Fibroblast of skin of back (primary cell): ENCODE results near the gene BBS7. TPM values are rescaled to one million over a fixed set of nuclear protein-coding genes. Genes with fewer than 3 reads are reported as not detected.
A peak's percentile ranks its signal among the peaks of the same experiment; 100 is the strongest.

Experiments
- DNase-seq: peaks from one replicate; pipeline ENCODE4 v3.0.0-alpha.2; 2013
- polyA plus RNA-seq, 2 experiments: library from polyadenylated mRNA; unstranded; fragments of 120-200 nt; gene quantifications; one replicate each; pipeline ENCODE4 v1.2.1, GENCODE V29; 2013; ENCODE audit not compliant: insufficient read length in 2 of 2

BBS7 gene
- 19.3 TPM for polyA plus RNA-seq (2013, experiment 1 of 2; ENCODE audit: insufficient read length)
- polyA plus RNA-seq (2013, experiment 2 of 2; ENCODE audit: insufficient read length), result 19.0 TPM

GRCh38 chr4:121869841-121870822 is at the start of gene BBS7:
Gene BBS7 (minus strand): TSS chr4:121870474. CDS start chr4:121870313, 161 bp downstream.
- peak; percentile 97 for DNase-seq

- DNase-seq, result peak; percentile 23
Observed at GRCh38 chr4:121913667-121914066, 43.4 kb upstream of the BBS7 start.

- DNase-seq, result no peak
Observed at GRCh38 chr4:121908346-121908745, 38.1 kb upstream of the BBS7 start.

- peak; percentile 52 for DNase-seq
Observed at GRCh38 chr4:121900132-121900983, 30.1 kb upstream of the BBS7 start.

GRCh38 chr4:121898150-121898549 is 27.9 kb upstream of the BBS7 start:
- no peak for DNase-seq

GRCh38 chr4:121888134-121888533 is 17.9 kb upstream of the BBS7 start:
- DNase-seq, result no peak

- no peak for DNase-seq
Observed at GRCh38 chr4:121885115-121885514, 14.8 kb upstream of the BBS7 start.

- no peak for DNase-seq
Observed at GRCh38 chr4:121881158-121881557, 10.9 kb upstream of the BBS7 start.

GRCh38 chr4:121879135-121879534 is 8.9 kb upstream of the BBS7 start:
- DNase-seq, result no peak

GRCh38 chr4:121877041-121877773 is 6.9 kb upstream of the BBS7 start:
- peak; percentile 42 for DNase-seq

- DNase-seq, result no peak
Observed at GRCh38 chr4:121876070-121876469, 5.8 kb upstream of the BBS7 start.

- peak; percentile 29 for DNase-seq
Observed at GRCh38 chr4:121875652-121876051, 5.4 kb upstream of the BBS7 start.

GRCh38 chr4:121873604-121874003 is 3.3 kb upstream of the BBS7 start:
- no peak for DNase-seq

GRCh38 chr4:121863799-121864198 is 6.5 kb downstream of the BBS7 start:
- no peak for DNase-seq

GRCh38 chr4:121861426-121861825 is 8.8 kb downstream of the BBS7 start:
- DNase-seq, result no peak

GRCh38 chr4:121860121-121860520 is 10.2 kb downstream of the BBS7 start:
- no peak for DNase-seq

- no peak for DNase-seq
Observed at GRCh38 chr4:121851354-121851753, 18.9 kb downstream of the BBS7 start.

GRCh38 chr4:121846662-121847061 is 23.6 kb downstream of the BBS7 start:
- DNase-seq, result no peak

- no peak for DNase-seq
Observed at GRCh38 chr4:121842862-121843261, 27.4 kb downstream of the BBS7 start.

GRCh38 chr4:121838136-121838535 is 32.1 kb downstream of the BBS7 start:
- no peak for DNase-seq

GRCh38 chr4:121829511-121829910 is 40.8 kb downstream of the BBS7 start:
- peak; percentile 53 for DNase-seq

- DNase-seq, result peak; percentile 57
Observed at GRCh38 chr4:121827853-121828252, 42.4 kb downstream of the BBS7 start.
